Ishikawa (cell line): ENCODE data around the gene MARS2.

ENCODE experiments used
- CEBPB ChIP-seq: IDR thresholded peaks from 2 replicates; pipeline ENCODE4 v1.6.1; 2012
- CREB1 ChIP-seq: IDR thresholded peaks from 2 replicates; pipeline ENCODE4 v1.6.1; 2012; ENCODE audit warnings: low read depth
- EGR1 ChIP-seq: IDR thresholded peaks from 2 replicates; pipeline ENCODE4 v1.6.1; 2012
- EP300 ChIP-seq: IDR thresholded peaks from 2 replicates; pipeline ENCODE4 v1.6.1; 2012; ENCODE audit warnings: borderline replicate concordance
- FOXM1 ChIP-seq: IDR thresholded peaks from 2 replicates; pipeline ENCODE4 v1.6.1; 2012; ENCODE audit warnings: low read depth, borderline replicate concordance
- MAX ChIP-seq: IDR thresholded peaks from 2 replicates; pipeline ENCODE4 v1.6.1; 2012
- NFIC ChIP-seq: IDR thresholded peaks from 2 replicates; pipeline ENCODE4 v1.6.1; 2012
- RAD21 ChIP-seq: IDR thresholded peaks from 2 replicates; pipeline ENCODE4 v1.6.1; 2012; ENCODE audit warnings: low read depth
- TAF1 ChIP-seq: IDR thresholded peaks from 2 replicates; pipeline ENCODE4 v1.6.1; 2012; ENCODE audit warnings: low read depth, mild to moderate bottlenecking
- TCF12 ChIP-seq: IDR thresholded peaks from 2 replicates; pipeline ENCODE4 v1.6.1; 2012; ENCODE audit warnings: low read depth
- TEAD4 ChIP-seq: IDR thresholded peaks from 2 replicates; pipeline ENCODE4 v1.6.1; 2012
- YY1 ChIP-seq: IDR thresholded peaks from 2 replicates; pipeline ENCODE4 v1.6.1; 2012; ENCODE audit warnings: low read depth
- ZBTB7A ChIP-seq: IDR thresholded peaks from 2 replicates; pipeline ENCODE4 v1.6.1; 2012; ENCODE audit warnings: low read depth
- TF ChIP-seq, protein P1 (sequence below): IDR thresholded peaks from 2 replicates; pipeline ENCODE4 v1.6.1; 2012
- TF ChIP-seq, protein P2 (sequence below): IDR thresholded peaks from 2 replicates; pipeline ENCODE4 v1.6.1; 2012; ENCODE audit warnings: low read depth, mild to moderate bottlenecking

The MARS2 gene

DNA sequence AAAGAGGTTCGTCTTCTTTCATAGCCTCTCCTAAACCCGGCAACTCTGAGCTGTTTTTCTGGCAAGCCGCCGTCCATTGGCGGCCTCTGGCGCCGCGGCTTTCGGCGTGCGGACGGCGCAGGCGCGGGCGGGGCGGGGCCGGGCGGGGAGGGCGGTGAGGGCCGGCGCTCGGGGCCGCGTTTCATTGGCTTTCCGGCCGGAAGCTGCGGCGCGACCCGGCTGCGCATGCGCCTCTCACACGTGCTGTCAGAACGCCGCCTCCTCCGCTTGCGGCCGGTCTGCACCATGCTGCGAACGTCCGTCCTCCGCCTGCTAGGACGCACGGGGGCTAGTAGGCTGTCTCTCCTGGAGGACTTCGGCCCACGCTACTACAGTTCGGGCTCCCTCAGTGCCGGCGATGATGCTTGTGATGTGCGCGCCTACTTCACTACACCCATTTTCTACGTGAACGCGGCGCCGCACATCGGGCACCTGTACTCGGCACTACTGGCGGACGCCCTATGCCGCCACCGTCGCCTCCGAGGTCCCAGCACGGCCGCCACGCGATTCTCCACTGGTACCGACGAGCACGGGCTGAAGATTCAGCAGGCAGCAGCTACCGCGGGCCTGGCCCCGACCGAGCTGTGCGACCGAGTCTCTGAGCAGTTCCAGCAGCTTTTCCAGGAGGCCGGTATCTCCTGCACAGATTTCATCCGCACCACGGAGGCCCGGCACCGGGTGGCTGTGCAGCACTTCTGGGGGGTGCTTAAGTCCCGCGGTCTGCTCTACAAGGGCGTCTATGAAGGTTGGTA, at the start of gene MARS2:
Gene MARS2, plus strand, starts transcription at position 249 of the 791 bp plus-strand sequence. Its CDS starts 37 bp downstream, at position 286.
- TF ChIP-seq RAD21 = no peak
- TF ChIP-seq TEAD4 = 0 out of 2 replicates have a peak, but pooled peaks have one; percentile 4
- no peak; the same call in 1 of the 2 replicates for TF ChIP-seq NFIC
- TF ChIP-seq CREB1 = no peak
- TF ChIP-seq ZBTB7A = no peak
- TF ChIP-seq YY1 = peak; percentile 83
- no peak for TF ChIP-seq CEBPB
- 0 out of 2 replicates have a peak, but pooled peaks have one; percentile 18 for TF ChIP-seq EP300
- TF ChIP-seq EGR1 = 0 out of 2 replicates have a peak, but pooled peaks have one; percentile 48
- TF ChIP-seq, protein P1, sequence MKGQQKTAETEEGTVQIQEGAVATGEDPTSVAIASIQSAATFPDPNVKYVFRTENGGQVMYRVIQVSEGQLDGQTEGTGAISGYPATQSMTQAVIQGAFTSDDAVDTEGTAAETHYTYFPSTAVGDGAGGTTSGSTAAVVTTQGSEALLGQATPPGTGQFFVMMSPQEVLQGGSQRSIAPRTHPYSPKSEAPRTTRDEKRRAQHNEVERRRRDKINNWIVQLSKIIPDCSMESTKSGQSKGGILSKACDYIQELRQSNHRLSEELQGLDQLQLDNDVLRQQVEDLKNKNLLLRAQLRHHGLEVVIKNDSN = peak; percentile 83
- TF ChIP-seq, protein P2, sequence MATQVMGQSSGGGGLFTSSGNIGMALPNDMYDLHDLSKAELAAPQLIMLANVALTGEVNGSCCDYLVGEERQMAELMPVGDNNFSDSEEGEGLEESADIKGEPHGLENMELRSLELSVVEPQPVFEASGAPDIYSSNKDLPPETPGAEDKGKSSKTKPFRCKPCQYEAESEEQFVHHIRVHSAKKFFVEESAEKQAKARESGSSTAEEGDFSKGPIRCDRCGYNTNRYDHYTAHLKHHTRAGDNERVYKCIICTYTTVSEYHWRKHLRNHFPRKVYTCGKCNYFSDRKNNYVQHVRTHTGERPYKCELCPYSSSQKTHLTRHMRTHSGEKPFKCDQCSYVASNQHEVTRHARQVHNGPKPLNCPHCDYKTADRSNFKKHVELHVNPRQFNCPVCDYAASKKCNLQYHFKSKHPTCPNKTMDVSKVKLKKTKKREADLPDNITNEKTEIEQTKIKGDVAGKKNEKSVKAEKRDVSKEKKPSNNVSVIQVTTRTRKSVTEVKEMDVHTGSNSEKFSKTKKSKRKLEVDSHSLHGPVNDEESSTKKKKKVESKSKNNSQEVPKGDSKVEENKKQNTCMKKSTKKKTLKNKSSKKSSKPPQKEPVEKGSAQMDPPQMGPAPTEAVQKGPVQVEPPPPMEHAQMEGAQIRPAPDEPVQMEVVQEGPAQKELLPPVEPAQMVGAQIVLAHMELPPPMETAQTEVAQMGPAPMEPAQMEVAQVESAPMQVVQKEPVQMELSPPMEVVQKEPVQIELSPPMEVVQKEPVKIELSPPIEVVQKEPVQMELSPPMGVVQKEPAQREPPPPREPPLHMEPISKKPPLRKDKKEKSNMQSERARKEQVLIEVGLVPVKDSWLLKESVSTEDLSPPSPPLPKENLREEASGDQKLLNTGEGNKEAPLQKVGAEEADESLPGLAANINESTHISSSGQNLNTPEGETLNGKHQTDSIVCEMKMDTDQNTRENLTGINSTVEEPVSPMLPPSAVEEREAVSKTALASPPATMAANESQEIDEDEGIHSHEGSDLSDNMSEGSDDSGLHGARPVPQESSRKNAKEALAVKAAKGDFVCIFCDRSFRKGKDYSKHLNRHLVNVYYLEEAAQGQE = no peak
- TF ChIP-seq TAF1 = peak; percentile 72
- peak; percentile 96 for TF ChIP-seq MAX
- TF ChIP-seq FOXM1 = no peak
- TF ChIP-seq TCF12 = peak; percentile 58; the same call in 1 of the 2 replicates

GRCh38 chr2:197657562-197657961, 47.6 kb upstream of the MARS2 start:
- TF ChIP-seq TEAD4 = no peak
- TF ChIP-seq EP300 = no peak
- no peak for TF ChIP-seq TAF1
- no peak for TF ChIP-seq NFIC

DNA sequence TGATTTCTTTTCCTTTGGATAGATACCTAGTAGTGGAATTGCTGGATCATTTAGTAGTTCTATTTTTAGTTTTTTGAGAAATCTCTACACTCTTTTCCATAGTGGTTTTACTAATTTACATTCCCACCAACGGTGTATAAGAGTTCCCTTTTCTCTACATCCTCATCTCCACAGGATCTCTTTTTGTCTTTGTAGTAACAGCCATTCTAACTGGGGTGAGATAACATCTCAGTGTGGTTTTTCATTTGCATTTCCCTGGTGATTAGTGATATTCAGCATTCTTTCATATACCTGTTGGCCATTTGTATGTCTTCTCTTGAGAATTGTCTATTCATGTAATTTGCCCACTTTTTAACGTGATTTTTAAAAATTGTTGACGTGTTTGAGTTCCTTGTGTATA, 43.5 kb upstream of the MARS2 start:
- no peak for TF ChIP-seq NFIC
- TF ChIP-seq RAD21 = no peak
- TF ChIP-seq YY1 = no peak
- TF ChIP-seq EGR1 = no peak

DNA sequence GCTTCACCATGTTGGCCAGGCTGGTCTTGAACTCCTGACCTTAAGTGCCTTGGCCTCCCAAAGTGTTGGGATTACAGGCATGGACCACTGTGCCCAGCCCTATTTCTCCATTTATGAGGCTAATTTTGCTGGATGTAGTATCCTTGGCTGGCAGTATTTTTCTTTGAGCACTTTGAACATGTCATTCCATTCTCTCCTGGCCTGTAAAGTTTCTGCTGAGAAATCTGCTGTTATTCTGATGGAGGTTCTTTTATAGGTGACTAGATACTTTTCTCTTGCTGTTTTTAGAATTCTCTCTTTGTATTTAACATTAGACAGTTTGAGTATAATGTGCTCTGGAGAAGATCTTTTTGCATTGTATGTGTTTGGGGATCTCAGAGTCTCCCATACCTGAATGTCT, 38.9 kb upstream of the MARS2 start:
- no peak for TF ChIP-seq EGR1
- TF ChIP-seq TCF12 = no peak
- no peak for TF ChIP-seq NFIC
- TF ChIP-seq, protein P1 = no peak
- no peak for TF ChIP-seq FOXM1
- TF ChIP-seq RAD21 = no peak
- no peak for TF ChIP-seq YY1
- TF ChIP-seq EP300 = no peak
- no peak for TF ChIP-seq MAX
- TF ChIP-seq TAF1 = no peak
- TF ChIP-seq TEAD4 = no peak
- TF ChIP-seq, protein P2 = no peak
- no peak for TF ChIP-seq CREB1
- no peak for TF ChIP-seq CEBPB
- no peak for TF ChIP-seq ZBTB7A

- TF ChIP-seq CREB1 (no peak), MAX (no peak), RAD21 (no peak), EP300 (no peak), FOXM1 (no peak), NFIC (no peak), EGR1 (no peak)
- TF ChIP-seq, protein P1 = no peak
Observed at GRCh38 chr2:197668296-197668695, 36.9 kb upstream of the MARS2 start.

- TF ChIP-seq CEBPB = no peak
- no peak for TF ChIP-seq TAF1
- no peak for TF ChIP-seq ZBTB7A
- no peak for TF ChIP-seq EGR1
- TF ChIP-seq TEAD4 = no peak
- no peak for TF ChIP-seq EP300
- TF ChIP-seq, protein P2 = no peak
- no peak for TF ChIP-seq TCF12
- TF ChIP-seq CREB1 = no peak
- TF ChIP-seq, protein P1 = no peak
- no peak for TF ChIP-seq RAD21
- TF ChIP-seq MAX = no peak
- no peak for TF ChIP-seq FOXM1
- no peak for TF ChIP-seq YY1
- no peak for TF ChIP-seq NFIC
Observed at GRCh38 chr2:197669077-197669476, 36.1 kb upstream of the MARS2 start.
